Stimulated activated CD8-positive, alpha-beta memory T cell treated with anti-CD3 and anti-CD28 coated beads, Interleukin-7, amount 100 ng/mL, for 24 hours (primary cell): ENCODE data around the gene UCHL1.
"Not testable (repeated sequence)": the region's sequence is repeated elsewhere in the genome, so short reads cannot be mapped to it uniquely, and the experiment has no call there.

Experiments
- DNase-seq: peaks from one replicate; pipeline ENCODE4 v3.0.0-alpha.2; 2020; ENCODE audit warnings: low read depth

UCHL1 gene

DNA sequence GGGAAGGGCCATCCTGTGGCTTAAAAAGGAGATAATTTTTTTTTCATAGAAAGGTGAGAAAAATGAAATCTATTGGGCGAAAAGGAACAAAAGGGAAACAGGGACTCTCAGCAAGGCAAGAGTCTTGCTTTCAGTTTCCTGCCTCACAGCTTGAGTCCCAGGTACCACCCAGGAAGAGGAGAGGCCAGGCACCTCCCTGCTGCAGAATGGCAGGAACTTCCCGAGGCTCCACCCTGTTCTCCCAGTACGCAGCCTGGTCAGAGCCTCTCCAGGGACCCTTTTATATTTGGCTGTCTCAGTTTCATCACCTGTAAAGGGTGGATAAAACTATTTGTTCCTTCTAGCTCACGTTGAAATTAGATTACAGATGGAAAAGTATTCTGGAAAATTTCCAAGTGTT lies 33.8 kb downstream of the UCHL1 start:
- no peak for DNase-seq

DNA sequence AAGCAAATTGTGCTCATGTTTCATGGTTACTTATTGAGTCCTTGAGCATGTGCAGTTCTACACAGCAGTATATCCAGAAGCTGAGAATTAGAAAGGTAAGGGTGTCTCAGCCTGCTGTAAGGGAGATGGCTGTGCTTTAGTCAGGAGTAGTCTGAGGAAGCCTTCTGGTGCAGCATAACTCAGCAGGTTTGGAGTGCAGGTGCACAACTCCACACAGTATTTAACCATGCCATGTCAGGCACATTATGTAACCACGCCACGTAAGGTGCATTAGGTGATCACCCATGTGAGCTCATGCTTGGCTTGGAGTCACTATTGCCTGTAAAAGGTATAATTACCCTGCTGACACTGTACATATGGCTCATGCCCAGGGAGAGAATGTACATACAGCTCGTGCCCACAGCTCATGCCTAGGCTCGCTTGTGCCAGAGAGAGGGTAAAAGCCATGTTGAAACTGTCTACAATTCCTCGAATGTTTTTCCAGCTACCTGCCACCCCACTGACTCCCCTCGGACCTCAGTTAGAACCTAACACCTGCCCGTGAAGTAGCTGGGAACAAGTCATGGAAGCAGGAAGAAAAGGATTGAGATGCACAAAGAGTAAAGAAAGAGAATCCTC lies 37.8 kb downstream of the UCHL1 start:
- no peak for DNase-seq

DNA sequence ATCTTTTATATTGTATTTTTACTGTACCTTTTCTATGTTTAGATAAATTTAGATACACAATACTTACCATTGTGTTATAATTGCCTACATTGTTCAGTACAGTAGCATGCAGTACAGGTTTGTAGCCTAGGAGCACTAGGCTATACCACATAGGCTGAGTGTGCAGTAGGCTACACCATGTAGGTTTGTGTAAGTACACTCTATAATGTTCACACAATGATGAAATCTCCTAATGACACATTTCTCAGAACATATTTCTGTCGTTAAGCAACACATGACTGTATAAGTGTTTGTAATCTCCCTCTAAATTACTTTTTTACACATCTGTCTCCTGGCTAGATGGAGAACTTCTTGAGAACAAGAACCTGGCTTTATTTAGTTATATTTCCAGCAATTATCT lies 40.3 kb downstream of the UCHL1 start:
- DNase-seq = no peak

DNA sequence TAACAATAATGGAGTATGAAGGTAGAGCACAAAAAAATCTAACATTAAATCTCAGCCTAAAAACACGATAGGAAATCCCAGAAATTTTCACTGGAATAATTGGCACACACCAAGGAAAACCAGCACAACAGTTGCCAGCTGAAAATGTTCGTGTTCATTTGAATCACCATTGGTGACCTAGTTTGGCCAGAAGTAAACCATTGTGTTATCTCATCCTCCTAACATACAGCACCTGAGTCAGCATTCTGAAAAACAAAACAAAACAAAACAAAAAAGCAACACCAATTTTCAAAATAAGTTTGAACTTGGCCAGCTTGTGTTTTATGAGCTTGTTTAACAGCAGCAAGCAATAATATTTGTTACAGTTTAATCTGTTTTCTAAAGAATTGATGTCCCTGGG lies 41.1 kb downstream of the UCHL1 start:
- no peak for DNase-seq

DNA sequence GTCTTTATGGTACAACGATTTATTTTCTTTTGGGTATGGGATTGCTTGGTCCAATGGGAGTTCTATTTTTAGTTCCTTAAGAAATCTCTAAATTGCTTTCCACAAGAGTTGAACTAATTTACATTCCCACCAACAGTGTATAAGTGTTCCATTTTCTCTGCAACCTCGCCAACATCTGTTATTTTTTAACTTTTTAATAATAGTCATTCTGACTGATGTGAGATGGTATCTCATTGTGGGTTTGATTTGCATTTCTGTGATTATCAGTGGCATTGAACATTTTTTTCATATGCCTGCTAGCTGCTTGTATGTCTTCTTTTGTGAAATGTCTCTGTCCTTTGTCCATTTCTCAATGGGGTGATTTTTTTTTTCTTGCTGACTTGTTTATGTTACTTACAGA lies 42.8 kb downstream of the UCHL1 start:
- DNase-seq = no peak

DNA sequence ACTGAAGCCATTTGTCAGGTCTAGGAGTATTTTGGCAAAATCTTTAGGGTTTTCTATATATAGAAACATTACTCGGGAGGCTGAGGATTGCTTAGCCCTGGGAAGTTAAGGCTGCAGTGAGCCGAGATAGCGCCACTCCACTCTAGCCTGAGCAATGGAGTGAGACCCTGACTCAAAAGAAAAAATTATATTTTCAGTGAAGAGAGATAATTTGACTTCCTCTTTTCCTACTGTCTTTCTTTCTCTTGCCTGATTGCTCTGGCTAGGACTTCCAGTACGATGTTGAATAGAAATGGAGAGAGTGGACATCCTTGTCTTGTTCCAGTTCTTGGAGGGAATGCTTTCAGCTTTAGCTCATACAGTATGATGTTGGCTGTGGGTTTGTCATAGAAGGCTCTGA lies 44.4 kb downstream of the UCHL1 start:
- DNase-seq = no peak

DNA sequence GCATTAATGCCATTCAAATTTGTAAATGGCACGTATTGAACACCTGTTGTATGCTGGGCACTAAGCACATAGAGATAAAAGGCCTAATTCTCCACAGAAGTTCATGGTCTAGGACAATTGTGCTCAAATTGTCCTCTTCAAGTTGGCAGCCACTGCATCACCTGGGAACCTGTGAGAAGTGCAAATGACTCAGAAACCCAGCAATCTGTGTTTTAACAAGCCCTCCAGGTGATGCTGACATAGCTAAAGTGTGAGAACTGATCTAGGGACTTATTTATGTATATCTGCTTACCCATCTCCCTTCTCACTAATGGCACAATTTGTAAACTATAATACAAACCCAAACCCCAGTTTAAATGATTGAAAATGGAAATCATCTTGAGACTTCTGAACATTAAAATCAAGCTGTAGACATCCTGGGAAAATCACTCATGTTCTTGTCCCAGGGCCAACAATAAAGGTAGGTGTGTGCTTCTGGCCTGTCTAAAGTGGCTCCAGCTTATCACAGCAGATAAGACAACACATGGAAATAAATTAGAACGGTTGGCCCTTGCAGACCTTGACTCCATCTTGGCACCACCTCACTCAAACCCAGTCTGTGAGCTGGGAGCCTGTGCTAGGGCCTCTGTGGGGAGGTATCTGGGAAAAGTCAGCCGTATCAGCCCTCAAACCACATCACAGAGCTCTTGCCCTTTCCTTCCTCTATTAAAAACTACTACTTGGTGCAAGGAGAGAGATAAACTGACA lies 46.8 kb downstream of the UCHL1 start:
- DNase-seq = no peak

DNA sequence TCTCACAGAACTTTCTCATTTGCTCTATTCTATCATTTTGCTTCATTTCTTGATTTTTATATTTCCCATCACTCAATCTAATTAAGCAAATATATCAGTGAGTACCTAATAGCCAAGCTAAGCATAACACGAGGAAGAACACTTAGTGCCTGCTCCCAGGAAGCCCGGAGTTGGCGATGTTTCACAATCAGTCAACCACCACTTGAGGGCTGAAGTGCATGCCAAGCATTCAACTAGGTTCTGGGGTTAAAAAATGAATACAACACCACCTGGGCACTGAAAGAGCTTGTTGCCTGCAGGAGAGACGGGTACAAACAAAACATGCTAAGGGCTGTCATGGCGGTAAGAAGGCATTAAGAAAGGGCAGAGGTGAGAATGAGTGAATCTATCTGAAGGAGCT lies 47.5 kb downstream of the UCHL1 start:
- no peak for DNase-seq

DNA sequence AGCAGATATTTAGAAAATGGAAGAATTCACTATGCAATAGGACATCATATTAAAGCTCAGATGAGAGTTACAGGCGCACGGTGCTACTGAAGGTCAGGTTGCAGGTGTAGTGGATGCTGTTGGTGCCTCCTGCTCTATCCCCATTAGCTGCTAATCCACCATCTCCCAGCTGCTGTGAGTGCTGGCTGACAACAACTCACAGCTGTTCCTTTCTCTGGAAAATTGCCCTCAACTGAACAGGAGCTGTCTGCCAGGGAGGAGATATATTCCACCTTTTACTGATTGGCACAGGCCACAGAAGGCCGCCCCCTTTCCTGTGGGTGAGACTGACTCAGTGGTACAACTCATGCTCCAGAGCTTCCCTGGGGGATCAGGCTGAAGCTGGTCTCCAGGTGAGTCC lies 48.7 kb downstream of the UCHL1 start:
- DNase-seq = no peak

DNA sequence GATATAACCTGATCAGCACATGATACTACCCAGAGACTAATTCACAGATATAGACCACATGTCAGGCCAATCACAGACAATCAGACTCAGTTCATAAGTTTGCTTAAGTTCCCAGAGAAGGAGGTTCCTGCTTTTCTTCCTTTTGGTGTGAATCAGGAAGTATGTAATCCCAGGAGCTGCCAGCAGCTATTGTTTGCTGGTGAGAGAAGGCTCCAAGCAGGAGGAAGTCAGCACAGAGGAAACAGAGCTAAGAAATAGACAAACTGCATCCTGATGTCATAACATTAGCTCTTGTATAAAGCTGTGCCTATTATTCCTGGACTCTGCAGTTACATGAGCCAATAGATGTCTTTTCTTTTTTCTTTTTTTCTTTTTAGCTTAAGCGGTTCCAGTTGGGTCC lies 50.9 kb downstream of the UCHL1 start:
- DNase-seq = no peak

DNA sequence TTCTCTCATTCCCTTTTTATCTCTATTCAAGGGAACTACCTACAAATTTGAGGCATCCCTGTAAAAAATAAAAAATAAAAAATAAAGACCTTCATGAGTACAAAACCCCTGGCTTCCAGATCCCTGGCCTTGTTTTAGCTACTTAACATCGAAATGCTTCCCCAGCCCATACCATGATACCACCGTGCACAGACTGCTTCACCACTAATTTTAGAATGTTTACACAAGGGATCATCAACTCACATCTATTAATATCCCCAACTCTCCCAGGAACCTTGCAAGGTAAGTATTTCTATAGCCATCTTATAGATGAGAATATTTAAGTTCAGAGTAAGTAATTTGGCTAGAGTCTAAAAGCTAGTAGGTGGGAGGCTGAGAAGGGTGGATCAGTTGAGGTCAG lies 51.7 kb downstream of the UCHL1 start:
- no peak for DNase-seq

DNA sequence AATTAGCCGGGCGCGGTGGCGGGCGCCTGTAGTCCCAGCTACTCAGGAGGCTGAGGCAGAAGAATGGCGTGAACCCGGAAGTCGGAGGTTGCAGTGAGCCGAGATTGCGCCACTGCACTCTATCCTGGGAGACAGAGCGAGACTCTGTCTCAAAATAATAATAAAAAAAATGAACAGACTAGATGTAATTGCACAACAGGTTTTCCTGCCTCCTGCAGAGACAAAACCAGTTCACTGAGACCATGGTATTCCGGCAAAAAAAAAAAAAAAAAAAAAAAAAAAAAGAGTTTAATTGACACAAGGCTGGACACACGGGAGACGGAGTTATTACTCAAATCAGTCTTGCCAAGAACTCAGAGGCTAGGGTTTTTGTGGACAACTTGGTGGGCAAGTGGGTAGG lies 58.7 kb downstream of the UCHL1 start:
- not testable (repeated sequence) for DNase-seq

DNA sequence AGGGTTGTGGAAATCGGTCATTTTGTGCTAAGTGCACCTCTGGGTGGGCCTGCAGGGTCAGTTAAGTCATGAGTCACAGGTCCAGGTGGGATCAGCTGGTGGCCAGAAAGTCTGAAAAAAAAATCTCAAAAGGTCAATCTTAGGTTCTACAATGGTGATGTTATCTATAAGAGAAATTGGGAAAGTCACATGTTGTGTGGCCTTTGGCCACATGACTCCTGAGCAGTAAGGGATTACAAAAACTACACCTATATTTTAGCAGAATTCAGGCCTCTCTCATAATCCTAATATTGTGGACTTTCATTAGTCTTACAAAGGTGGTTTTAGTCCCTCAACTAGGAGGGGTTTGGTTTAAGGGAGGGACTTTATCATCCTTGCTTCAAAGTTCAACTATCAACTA lies 59.1 kb downstream of the UCHL1 start:
- DNase-seq = no peak
